Epithelial cell of esophagus (primary cell): ENCODE results near the gene UCHL5.
"Not testable (repeated sequence)": the region's sequence is repeated elsewhere in the genome, so short reads cannot be mapped to it uniquely, and the experiment has no call there.

Experiments
- DNase-seq: peaks from one replicate; pipeline ENCODE4 v3.0.0; 2010; ENCODE audit warnings: low read depth
- H3K4me3 ChIP-seq: 2 replicates; pipeline ENCODE4 v1.5.1; 2011; ENCODE audit warnings: mild to moderate bottlenecking, low read length, control low read depth
- TF ChIP-seq, protein P1 (sequence below): IDR thresholded peaks from 2 replicates; pipeline ENCODE4 v1.5.1; 2011; ENCODE audit warnings: low read depth, mild to moderate bottlenecking, low read length, control low read depth, inconsistent platforms; ENCODE audit not compliant: insufficient read depth; ENCODE audit errors: missing control alignments

UCHL5 gene

DNA sequence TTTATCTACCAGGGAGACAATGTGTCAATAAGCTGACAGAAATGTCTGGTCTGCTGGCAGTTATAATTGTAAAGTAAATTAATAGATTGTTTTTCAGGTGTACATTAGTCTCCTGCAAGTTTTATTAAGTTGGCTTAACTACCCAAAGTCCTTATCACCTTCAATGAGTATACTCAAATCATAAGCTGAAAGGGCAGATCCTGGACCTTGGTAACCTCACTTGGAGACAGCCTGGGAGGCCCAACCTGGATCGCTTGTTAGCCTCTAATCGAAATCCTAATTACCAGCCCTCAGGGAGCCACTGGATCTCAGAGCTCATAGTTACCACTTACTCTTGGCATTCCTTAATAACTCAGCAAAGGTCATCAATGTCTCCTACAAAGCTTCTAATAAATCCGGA is 49.7 kb downstream of the UCHL5 start:
- TF ChIP-seq, protein P1, sequence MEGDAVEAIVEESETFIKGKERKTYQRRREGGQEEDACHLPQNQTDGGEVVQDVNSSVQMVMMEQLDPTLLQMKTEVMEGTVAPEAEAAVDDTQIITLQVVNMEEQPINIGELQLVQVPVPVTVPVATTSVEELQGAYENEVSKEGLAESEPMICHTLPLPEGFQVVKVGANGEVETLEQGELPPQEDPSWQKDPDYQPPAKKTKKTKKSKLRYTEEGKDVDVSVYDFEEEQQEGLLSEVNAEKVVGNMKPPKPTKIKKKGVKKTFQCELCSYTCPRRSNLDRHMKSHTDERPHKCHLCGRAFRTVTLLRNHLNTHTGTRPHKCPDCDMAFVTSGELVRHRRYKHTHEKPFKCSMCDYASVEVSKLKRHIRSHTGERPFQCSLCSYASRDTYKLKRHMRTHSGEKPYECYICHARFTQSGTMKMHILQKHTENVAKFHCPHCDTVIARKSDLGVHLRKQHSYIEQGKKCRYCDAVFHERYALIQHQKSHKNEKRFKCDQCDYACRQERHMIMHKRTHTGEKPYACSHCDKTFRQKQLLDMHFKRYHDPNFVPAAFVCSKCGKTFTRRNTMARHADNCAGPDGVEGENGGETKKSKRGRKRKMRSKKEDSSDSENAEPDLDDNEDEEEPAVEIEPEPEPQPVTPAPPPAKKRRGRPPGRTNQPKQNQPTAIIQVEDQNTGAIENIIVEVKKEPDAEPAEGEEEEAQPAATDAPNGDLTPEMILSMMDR = no peak
- no peak overlapping the region for H3K4me3 ChIP-seq
- no peak for DNase-seq

DNA sequence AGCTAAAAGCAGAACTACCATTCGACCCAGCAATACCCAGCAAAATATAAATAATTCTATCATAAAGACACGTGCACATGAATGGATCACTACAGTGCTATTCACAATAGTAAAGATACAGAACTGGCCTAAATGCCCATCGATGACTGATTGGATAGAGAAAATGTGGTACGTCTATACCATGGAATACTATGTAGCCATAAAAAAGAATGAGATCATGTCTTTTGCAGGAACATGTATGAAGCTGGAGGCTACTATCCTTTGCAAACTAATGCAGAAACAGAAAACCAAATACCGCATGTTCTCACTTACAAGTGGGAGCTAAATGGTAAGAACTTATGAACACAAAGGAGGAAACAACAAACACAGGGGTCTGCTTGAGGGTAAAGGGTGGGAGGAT is 53.4 kb downstream of the UCHL5 start:
- no peak overlapping the region for H3K4me3 ChIP-seq
- DNase-seq = no peak
- TF ChIP-seq, protein P1 = no peak

DNA sequence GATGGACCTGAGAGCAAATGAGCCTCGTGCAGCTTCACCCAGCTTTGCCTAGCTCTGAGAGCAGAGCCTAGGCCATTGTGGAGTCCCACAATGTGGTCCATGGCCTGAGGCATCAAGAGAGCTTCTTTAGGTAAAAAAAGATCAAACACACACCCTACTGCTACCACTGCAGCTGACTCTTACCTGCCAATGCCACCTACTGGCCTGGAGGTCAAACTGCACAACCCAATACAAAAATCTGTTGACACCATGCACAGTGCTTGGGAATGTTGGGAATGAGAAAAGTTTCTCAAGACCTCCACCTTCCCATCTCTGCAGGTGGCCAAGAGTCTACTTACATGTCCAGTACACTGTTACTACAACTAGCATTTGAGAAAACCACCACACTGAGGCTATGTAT is 60.6 kb downstream of the UCHL5 start:
- TF ChIP-seq, protein P1 = peak; percentile 51
- peak; percentile 17 for DNase-seq

DNA sequence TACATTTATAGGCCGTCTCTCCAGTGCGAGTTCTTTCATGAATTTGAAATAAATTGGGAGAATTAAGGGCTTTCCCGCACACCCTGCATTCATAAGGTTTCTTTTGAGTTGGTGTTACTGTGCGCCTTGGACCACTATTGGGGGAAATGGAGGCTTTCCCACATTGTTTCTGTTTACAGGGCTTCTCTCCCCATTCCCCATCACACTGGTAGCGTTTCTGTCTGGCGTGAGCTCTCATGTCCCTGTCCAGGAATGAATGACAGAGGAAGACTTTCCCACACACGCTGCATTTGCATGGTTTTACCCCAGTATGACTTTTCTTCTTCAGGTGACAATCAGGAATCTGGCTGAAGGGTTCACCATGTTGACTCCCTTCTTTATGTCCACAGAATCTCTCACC is 65.0 kb downstream of the UCHL5 start:
- no peak overlapping the region for H3K4me3 ChIP-seq
- TF ChIP-seq, protein P1 = no peak
- DNase-seq = no peak

More for the DNA sequence above, 60.6 kb downstream of the UCHL5 start:
- H3K4me3 ChIP-seq = no peak overlapping the region

DNA sequence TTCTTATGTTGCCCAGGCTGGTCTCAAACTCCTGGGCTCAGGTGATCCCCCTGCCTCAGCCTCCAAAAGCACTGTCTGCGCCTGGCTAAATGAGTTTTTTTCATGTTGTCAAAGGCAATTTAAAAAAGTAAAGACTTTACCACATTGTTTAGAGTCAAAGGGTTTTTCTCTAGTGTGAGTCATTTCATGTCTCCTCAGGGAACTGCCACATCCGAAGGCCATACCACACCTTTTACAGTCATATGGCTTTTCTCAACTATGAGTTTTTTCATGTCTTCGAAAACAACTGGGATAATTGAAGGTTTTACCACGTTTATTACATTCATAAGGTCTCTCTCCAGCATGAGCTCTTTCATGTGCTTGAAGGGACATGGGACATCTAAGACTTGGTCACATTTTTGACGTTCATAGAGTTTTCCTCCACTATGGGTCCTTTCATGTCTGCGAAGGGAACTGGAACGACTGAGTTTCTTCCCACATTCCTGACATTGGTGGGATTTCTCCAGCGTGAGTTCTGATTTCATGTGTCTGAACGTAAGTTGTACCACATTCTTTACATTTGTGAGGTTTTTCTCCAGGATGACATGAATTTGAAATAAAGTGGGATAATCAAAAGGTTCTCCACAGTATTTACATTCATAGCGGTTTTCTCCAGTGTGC is 65.6 kb downstream of the UCHL5 start:
- peak; percentile 20 for DNase-seq
- TF ChIP-seq, protein P1 = no peak
- no peak overlapping the region for H3K4me3 ChIP-seq

DNA sequence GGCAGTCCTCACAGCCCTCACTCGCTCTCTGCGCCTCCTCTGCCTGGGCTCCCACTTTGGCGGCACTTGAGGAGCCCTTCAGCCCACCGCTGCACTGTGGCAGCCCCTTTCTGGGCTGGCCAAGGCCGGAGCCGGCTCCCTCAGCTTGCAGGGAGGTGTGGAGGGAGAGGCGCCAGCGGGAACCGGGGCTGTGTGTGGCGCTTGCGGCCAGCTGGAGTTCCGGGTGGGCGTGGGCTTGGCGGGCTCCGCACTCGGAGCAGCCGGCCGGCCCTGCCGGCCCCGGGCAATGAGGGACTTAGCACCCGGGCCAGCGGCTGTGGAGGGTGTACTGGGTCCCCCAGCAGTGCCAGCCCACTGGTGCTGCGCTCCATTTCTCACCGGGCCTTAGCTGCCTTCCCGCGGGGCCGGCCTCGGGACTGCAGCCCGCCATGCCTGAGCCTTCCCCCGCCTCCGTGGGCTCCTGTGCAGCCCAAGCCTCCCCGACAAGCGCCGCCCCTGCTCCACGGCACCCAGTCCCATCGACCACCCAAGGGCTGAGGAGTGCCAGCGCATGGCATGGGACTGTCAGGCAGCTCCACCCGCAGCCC is 72.3 kb downstream of the UCHL5 start:
- DNase-seq, H3K4me3 ChIP-seq: not testable (repeated sequence)

DNA sequence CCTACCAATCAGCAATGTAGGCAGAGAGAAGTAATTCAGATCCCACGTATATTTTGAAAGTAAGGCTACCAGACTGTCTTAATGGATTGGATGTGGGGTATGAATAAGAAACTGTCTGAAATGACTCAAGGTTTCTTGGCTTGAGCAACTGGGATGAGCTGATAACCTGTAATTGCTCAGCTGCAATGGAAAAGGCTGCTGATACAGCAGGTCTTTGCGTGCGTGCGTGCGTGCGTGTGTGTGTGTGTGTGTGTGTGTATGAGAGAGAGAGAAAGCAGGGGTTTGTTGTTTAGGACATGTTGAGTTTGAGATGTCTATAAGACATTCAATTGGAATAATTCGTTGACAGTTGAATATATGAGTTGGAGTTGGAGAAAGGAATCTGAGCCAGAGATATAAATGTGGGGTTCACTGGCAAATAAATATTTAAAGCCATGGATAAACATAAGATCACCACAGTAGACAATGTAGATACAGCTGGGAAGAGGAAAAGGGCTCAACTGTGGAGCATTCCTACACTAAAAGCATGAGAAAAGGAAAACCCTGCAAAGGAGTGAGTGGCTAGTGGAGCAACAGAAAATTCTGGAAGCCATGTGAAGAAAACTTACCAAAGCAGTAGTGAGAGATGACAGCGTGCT is 72.9 kb downstream of the UCHL5 start:
- TF ChIP-seq, protein P1 = no peak
- DNase-seq = peak; percentile 73
- no peak overlapping the region for H3K4me3 ChIP-seq
